DOHH2 (cell line): ENCODE results near the gene ELOA.

Source experiments
- CTCF ChIP-seq: fragments of 200-600 bp; sonication (generic); IDR thresholded peaks from one replicate; pipeline ENCODE4 v1.5.1; 2014; ENCODE audit warnings: antibody characterized with exemption, mild to moderate bottlenecking, low read depth, low read length; ENCODE audit not compliant: poor library complexity, severe bottlenecking
- EZH2phosphoT487 ChIP-seq: fragments of 200-600 bp; sonication (generic); IDR thresholded peaks from 2 replicates; pipeline ENCODE4 v1.6.1; 2017; ENCODE audit warnings: borderline replicate concordance, mild to moderate bottlenecking, antibody characterized with exemption, low read length, moderate library complexity, mixed read lengths

GRCh38 chr1:23774174-23774880, 31.1 kb downstream of the ELOA start:
- no peak for TF ChIP-seq CTCF
- no peak for TF ChIP-seq EZH2phosphoT487
